Progenitor cell of endocrine pancreas (in vitro differentiated cells): Measurements from ENCODE around the gene CAND2. TPM values are rescaled to one million over a fixed set of nuclear protein-coding genes. Genes with fewer than 3 reads are reported as not detected.

ENCODE experiments used
- DNase-seq: peaks from one replicate; pipeline ENCODE4 v3.0.0; 2021; ENCODE audit warnings: low spot score; ENCODE audit not compliant: unreplicated experiment
- H3K27ac Mint-ChIP-seq: 2 replicates; pipeline ENCODE4 v1.8.0; 2021; ENCODE audit warnings: mild to moderate bottlenecking, moderate library complexity, mixed read lengths
- H3K27me3 Mint-ChIP-seq: 2 replicates; pipeline ENCODE4 v1.8.0; 2021; ENCODE audit warnings: mixed read lengths
- H3K36me3 Mint-ChIP-seq: 2 replicates; pipeline ENCODE4 v1.8.0; 2022; ENCODE audit warnings: mixed read lengths; ENCODE audit not compliant: insufficient read depth
- H3K4me1 Mint-ChIP-seq: 2 replicates; pipeline ENCODE4 v1.8.0; 2021; ENCODE audit warnings: low read depth, mixed read lengths
- H3K4me3 Mint-ChIP-seq: 2 replicates; pipeline ENCODE4 v1.8.0; 2021; ENCODE audit warnings: low read depth, mild to moderate bottlenecking, moderate library complexity, mixed read lengths
- H3K9me3 Mint-ChIP-seq: 2 replicates; pipeline ENCODE4 v1.8.0; 2021; ENCODE audit warnings: low read depth, mixed read lengths
- CTCF ChIP-seq: fragments of 200-600 bp; sonication (generic); IDR thresholded peaks from one replicate; pipeline ENCODE4 v1.5.0; 2021; ENCODE audit warnings: antibody characterized with exemption, mild to moderate bottlenecking; ENCODE audit not compliant: unreplicated experiment
- total RNA-seq: library from RNA; stranded (reverse); gene quantifications from 2 replicates; pipeline ENCODE4 v1.2.1, GENCODE V29; 2021

Gene CAND2
- total RNA-seq, 1 donor from 2014 or later: 11.0 TPM

GRCh38 chr3:12809001-12809400 lies 12.5 kb downstream of the CAND2 start:
- TF ChIP-seq CTCF: no peak
- H3K27me3 Mint-ChIP-seq: peaks cover 8% of the 10 kb centered on the region
- H3K4me1 Mint-ChIP-seq: no peaks in the 10 kb centered on the region
- DNase-seq: no peak
- no peaks in the 10 kb centered on the region for H3K9me3 Mint-ChIP-seq
- peaks cover 3% of the 10 kb centered on the region for H3K36me3 Mint-ChIP-seq
- peak overlapping the region; percentile 49 for H3K4me3 Mint-ChIP-seq
- H3K27ac Mint-ChIP-seq: no peak overlapping the region

GRCh38 chr3:12809435-12809834 lies 13.0 kb downstream of the CAND2 start:
- no peak for DNase-seq
- Mint-ChIP-seq H3K27me3 (peaks cover 8% of the 10 kb centered on the region), H3K27ac (no peak overlapping the region), H3K4me1 (no peaks in the 10 kb centered on the region), H3K36me3 (peaks cover 3% of the 10 kb centered on the region), H3K4me3 (peak overlapping the region; percentile 49), H3K9me3 (no peaks in the 10 kb centered on the region)
- TF ChIP-seq CTCF: no peak

- Mint-ChIP-seq H3K27ac (peak overlapping the region; percentile 64), H3K27me3 (peaks cover 8% of the 10 kb centered on the region), H3K36me3 (peaks cover 2% of the 10 kb centered on the region)
These were observed 13.7 kb downstream of the CAND2 start for GRCh38 chr3:12810013-12810780.

GRCh38 chr3:12810961-12811360 lies 14.5 kb downstream of the CAND2 start:
- no peaks in the 10 kb centered on the region for H3K4me1 Mint-ChIP-seq
- peak overlapping the region; percentile 64 for H3K27ac Mint-ChIP-seq
- DNase-seq: no peak
- TF ChIP-seq CTCF: no peak
- H3K27me3 Mint-ChIP-seq: peaks cover 8% of the 10 kb centered on the region
- H3K4me3 Mint-ChIP-seq: peak overlapping the region; percentile 52
- peaks cover 2% of the 10 kb centered on the region for H3K36me3 Mint-ChIP-seq
- no peaks in the 10 kb centered on the region for H3K9me3 Mint-ChIP-seq

More at GRCh38 chr3:12810013-12810780, 13.7 kb downstream of the CAND2 start:
- Mint-ChIP-seq H3K4me3 (peak overlapping the region; percentile 52), H3K9me3 (no peaks in the 10 kb centered on the region), H3K4me1 (no peaks in the 10 kb centered on the region)
- peak; percentile 92 for TF ChIP-seq CTCF
- peak; percentile 93 for DNase-seq

GRCh38 chr3:12812812-12813211 lies 16.3 kb downstream of the CAND2 start:
- Mint-ChIP-seq H3K4me3 (no peak overlapping the region), H3K4me1 (no peaks in the 10 kb centered on the region), H3K27ac (no peak overlapping the region), H3K27me3 (peaks cover 8% of the 10 kb centered on the region), H3K36me3 (peaks cover 4% of the 10 kb centered on the region), H3K9me3 (no peaks in the 10 kb centered on the region)
- no peak for DNase-seq
- peak; percentile 11 for TF ChIP-seq CTCF
